ENCODE measurements around the gene ITGB1BP1. TPM values are rescaled to one million over a fixed set of nuclear protein-coding genes. Genes with fewer than 3 reads are reported as not detected.
A peak's percentile ranks its signal among the peaks of the same experiment; 100 is the strongest.

ITGB1BP1 gene
- total and polyA plus RNA-seq, 2 of the 13 experiments (the other 11 are each of a cell fraction or from before 2014, with no cell fraction given), result 106 to 108 TPM

DNA sequence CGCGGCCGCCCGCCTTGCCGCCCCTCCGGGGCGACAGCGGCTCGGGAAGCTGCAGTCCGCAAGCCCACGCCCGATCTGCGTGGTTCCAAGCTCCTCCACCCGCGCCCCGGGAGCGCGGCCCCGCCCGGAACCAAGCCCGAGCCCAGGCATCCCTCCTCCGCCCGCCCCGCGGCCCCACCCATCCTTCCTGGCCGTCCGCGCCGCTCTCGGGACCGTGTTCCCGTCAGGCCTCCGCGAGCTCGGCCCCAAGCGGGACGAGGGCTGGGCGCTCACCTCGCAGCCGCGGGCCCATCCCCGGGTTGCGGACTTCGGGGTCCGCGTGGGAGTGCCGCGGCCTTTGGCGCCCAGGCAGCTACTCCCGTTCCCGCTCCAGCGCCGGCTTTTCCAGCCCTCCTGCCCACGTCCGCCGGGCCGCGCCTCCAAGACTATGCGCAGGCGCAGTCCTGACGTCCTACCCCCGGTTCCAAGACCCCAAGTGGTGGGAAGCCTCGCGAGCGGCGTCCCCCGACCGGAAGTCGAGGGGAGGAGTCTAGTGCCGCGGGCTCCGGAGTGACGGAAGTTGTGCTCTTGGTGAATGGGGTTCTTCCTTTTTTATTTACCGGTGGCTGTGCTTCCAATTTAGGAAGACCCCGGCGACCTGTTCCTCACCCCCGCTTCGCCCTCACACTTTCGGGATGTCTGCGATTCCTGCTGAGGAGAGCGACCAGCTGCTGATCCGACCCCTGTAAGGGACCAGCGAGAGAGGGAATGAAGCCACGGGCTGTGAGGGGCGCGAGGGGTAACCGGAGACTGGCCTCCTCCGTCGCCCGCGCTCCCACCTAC lies at the start of gene ITGB1BP1, which contains the start of gene CPSF3 (continued):
- TF ChIP-seq ZNF205 (CRISPR knock-in tag; IDR thresholded peaks at IDR 0.05), result peak; percentile 53; the same call in 1 of the 2 replicates
- TF ChIP-seq KDM1A (CRISPR knock-in tag; IDR thresholded peaks at IDR 0.05), result peak; percentile 39; the same call in 1 of the 2 replicates
- TF ChIP-seq, protein P1, sequence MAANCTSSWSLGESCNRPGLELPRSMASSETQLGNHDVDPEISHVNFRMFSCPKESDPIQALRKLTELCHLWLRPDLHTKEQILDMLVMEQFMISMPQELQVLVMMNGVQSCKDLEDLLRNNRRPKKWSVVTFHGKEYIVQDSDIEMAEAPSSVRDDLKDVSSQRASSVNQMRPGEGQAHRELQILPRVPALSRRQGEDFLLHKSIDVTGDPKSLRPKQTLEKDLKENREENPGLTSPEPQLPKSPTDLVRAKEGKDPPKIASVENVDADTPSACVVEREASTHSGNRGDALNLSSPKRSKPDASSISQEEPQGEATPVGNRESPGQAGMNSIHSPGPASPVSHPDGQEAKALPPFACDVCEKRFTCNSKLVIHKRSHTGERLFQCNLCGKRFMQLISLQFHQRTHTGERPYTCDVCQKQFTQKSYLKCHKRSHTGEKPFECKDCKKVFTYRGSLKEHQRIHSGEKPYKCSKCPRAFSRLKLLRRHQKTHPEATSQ (CRISPR knock-in tag; IDR thresholded peaks at IDR 0.05; ENCODE audit: borderline replicate concordance), result no peak; the same call in 1 of the 2 replicates
- peak; percentile 80 for TF ChIP-seq TEAD3 (CRISPR knock-in tag; optimal IDR thresholded peaks at IDR 0.05; ENCODE audit: borderline replicate concordance)
- TF ChIP-seq ZNF784 (CRISPR knock-in tag; IDR thresholded peaks at IDR 0.05; ENCODE audit: borderline replicate concordance), result peak; percentile 94; the same call in 1 of the 2 replicates
- TF ChIP-seq ZBTB49 (CRISPR knock-in tag; IDR thresholded peaks at IDR 0.05; ENCODE audit: borderline replicate concordance), result no peak
- no peak for TF ChIP-seq TMF1 (CRISPR knock-in tag; IDR thresholded peaks at IDR 0.05; ENCODE audit: low read depth)
- peak; percentile 93 for TF ChIP-seq TFDP2 (CRISPR knock-in tag; IDR thresholded peaks at IDR 0.05)
- peak; percentile 81 for TF ChIP-seq ARNT2 (CRISPR knock-in tag; IDR thresholded peaks at IDR 0.05; ENCODE audit: low read depth)
- TF ChIP-seq FOXP4 (CRISPR knock-in tag; IDR thresholded peaks at IDR 0.05), result no peak
- peak; percentile 88 for TF ChIP-seq ZNF160 (CRISPR knock-in tag; IDR thresholded peaks at IDR 0.05)
- TF ChIP-seq TAF1 (CRISPR knock-in tag; IDR thresholded peaks at IDR 0.05), result peak; percentile 96
- peak; percentile 90 for TF ChIP-seq KMT2B (CRISPR knock-in tag; IDR thresholded peaks at IDR 0.05)
- peak; percentile 86; the same call in 1 of the 2 replicates for TF ChIP-seq ZNF607 (CRISPR knock-in tag; IDR thresholded peaks at IDR 0.05; ENCODE audit: borderline replicate concordance)
- peak; percentile 71; the same call in 1 of the 2 replicates for TF ChIP-seq GMEB2 (CRISPR knock-in tag; IDR thresholded peaks at IDR 0.05; ENCODE audit: low read depth)
- no peak for TF ChIP-seq ZBTB8A (CRISPR knock-in tag; IDR thresholded peaks at IDR 0.05; ENCODE audit: borderline replicate concordance, low read depth)

Data from HepG2 (cell line).